OCI-LY3 (cell line): ENCODE data around the gene ADCY5.
A peak's percentile ranks its signal among the peaks of the same experiment; 100 is the strongest.

Experiments
- H2AFZ ChIP-seq: fragments of 200-600, 300-600 bp; shearing (Covaris generic); 2 replicates; pipeline ENCODE4 v1.6.0; 2014; ENCODE audit warnings: antibody characterized with exemption, low read depth, low read length
- H3K27ac ChIP-seq: fragments of 200-600, 300-600 bp; sonication (generic); 2 replicates; pipeline ENCODE4 v1.5.1; 2014; ENCODE audit warnings: mild to moderate bottlenecking, low read length, moderate library complexity, mixed read lengths
- H3K27me3 ChIP-seq: fragments of 200-600, 300-600 bp; sonication (generic); 2 replicates; pipeline ENCODE4 v1.6.1; 2014; ENCODE audit warnings: low read depth, low read length, mixed read lengths
- H3K36me3 ChIP-seq: fragments of 200-600, 300-600 bp; sonication (generic); replicated peaks from 2 replicates; pipeline ENCODE3; 2014; ENCODE audit warnings: low read depth, low read length, mixed read lengths
- H3K4me1 ChIP-seq: fragments of 300-600, 200-600 bp; sonication (generic); 2 replicates; pipeline ENCODE4 v1.6.1; 2014; ENCODE audit warnings: low read length, mixed read lengths
- H3K4me2 ChIP-seq: fragments of 200-600, 300-600 bp; sonication (generic); 2 replicates; pipeline ENCODE4 v1.6.1; 2014; ENCODE audit warnings: low read length, mixed read lengths
- H3K4me3 ChIP-seq: fragments of 300-600, 200-600 bp; sonication (generic); 2 replicates; pipeline ENCODE4 v1.5.1; 2014; ENCODE audit warnings: antibody characterized with exemption, mild to moderate bottlenecking, low read length, moderate library complexity
- H3K79me2 ChIP-seq: fragments of 300-600, 200-600 bp; shearing (Covaris generic); 2 replicates; pipeline ENCODE4 v1.6.1; 2014; ENCODE audit warnings: mild to moderate bottlenecking, low read length, mixed read lengths
- H3K9ac ChIP-seq: fragments of 300-600, 200-600 bp; shearing (Covaris generic); 2 replicates; pipeline ENCODE4 v1.6.0; 2014; ENCODE audit warnings: mild to moderate bottlenecking, low read length, moderate library complexity
- H3K9me3 ChIP-seq: fragments of 200-600, 300-600 bp; shearing (Covaris generic); 2 replicates; pipeline ENCODE4 v1.6.1; 2014; ENCODE audit warnings: low read length, mixed read lengths; ENCODE audit not compliant: insufficient read depth
- H4K20me1 ChIP-seq: fragments of 200-600, 300-600 bp; sonication (generic); 2 replicates; pipeline ENCODE4 v1.6.1; 2016; ENCODE audit warnings: low read length, mixed read lengths; ENCODE audit not compliant: insufficient read depth
- CTCF ChIP-seq: fragments of 200-600, 300-600 bp; sonication (generic); IDR thresholded peaks from 2 replicates; pipeline ENCODE4 v1.5.1; 2014; ENCODE audit warnings: antibody characterized with exemption, low read length, low read depth
- EZH2phosphoT487 ChIP-seq: fragments of 200-600 bp; shearing (Covaris generic); IDR thresholded peaks from 2 replicates; pipeline ENCODE4 v1.6.1; 2018; ENCODE audit warnings: antibody characterized with exemption, mixed run types, low read depth

ADCY5 gene

GRCh38 chr3:123258811-123259420, 190.0 kb downstream of the ADCY5 start:
- H3K79me2 ChIP-seq, result no peaks in the 10 kb centered on the region
- no peak overlapping the region for H3K27ac ChIP-seq
- no peaks in the 10 kb centered on the region for H3K4me1 ChIP-seq
- H3K9ac ChIP-seq, result no peak overlapping the region
- no peak overlapping the region for H3K4me2 ChIP-seq
- no peaks in the 10 kb centered on the region for H3K36me3 ChIP-seq
- no peaks in the 10 kb centered on the region for H3K27me3 ChIP-seq
- no peaks in the 10 kb centered on the region for H4K20me1 ChIP-seq
- H3K9me3 ChIP-seq, result no peaks in the 10 kb centered on the region
- no peak overlapping the region for H2AFZ ChIP-seq
- H3K4me3 ChIP-seq, result no peak overlapping the region
- TF ChIP-seq CTCF, result peak; percentile 68
- TF ChIP-seq EZH2phosphoT487, result no peak

- no peaks in the 10 kb centered on the region for H3K36me3 ChIP-seq
- H3K4me2 ChIP-seq, result no peak overlapping the region
- H3K9me3 ChIP-seq, result no peaks in the 10 kb centered on the region
- H3K27ac ChIP-seq, result no peak overlapping the region
- no peaks in the 10 kb centered on the region for H4K20me1 ChIP-seq
- H3K4me3 ChIP-seq, result no peak overlapping the region
- TF ChIP-seq EZH2phosphoT487, result no peak
- no peak for TF ChIP-seq CTCF
- H3K9ac ChIP-seq, result no peak overlapping the region
- H3K79me2 ChIP-seq, result no peaks in the 10 kb centered on the region
- no peak overlapping the region for H2AFZ ChIP-seq
- H3K27me3 ChIP-seq, result no peaks in the 10 kb centered on the region
- no peaks in the 10 kb centered on the region for H3K4me1 ChIP-seq
Measured at GRCh38 chr3:123258359-123258758, 190.5 kb downstream of the ADCY5 start.

GRCh38 chr3:123256256-123256655, 192.6 kb downstream of the ADCY5 start:
- TF ChIP-seq CTCF (no peak), EZH2phosphoT487 (no peak)
- no peaks in the 10 kb centered on the region for H3K4me1 ChIP-seq
- no peak overlapping the region for H3K4me2 ChIP-seq
- H3K9me3 ChIP-seq, result no peaks in the 10 kb centered on the region
- no peak overlapping the region for H3K27ac ChIP-seq
- no peaks in the 10 kb centered on the region for H4K20me1 ChIP-seq
- no peaks in the 10 kb centered on the region for H3K27me3 ChIP-seq
- H3K9ac ChIP-seq, result no peak overlapping the region
- no peak overlapping the region for H3K4me3 ChIP-seq
- no peak overlapping the region for H2AFZ ChIP-seq
- no peaks in the 10 kb centered on the region for H3K36me3 ChIP-seq
- H3K79me2 ChIP-seq, result no peaks in the 10 kb centered on the region

GRCh38 chr3:123246866-123247265, 202.0 kb downstream of the ADCY5 start:
- no peak overlapping the region for H3K4me3 ChIP-seq
- no peak for TF ChIP-seq CTCF
- no peak for TF ChIP-seq EZH2phosphoT487
- no peaks in the 10 kb centered on the region for H4K20me1 ChIP-seq
- no peaks in the 10 kb centered on the region for H3K27me3 ChIP-seq
- H3K4me1 ChIP-seq, result no peaks in the 10 kb centered on the region
- H3K27ac ChIP-seq, result no peak overlapping the region
- no peaks in the 10 kb centered on the region for H3K9me3 ChIP-seq
- no peaks in the 10 kb centered on the region for H3K79me2 ChIP-seq
- no peak overlapping the region for H3K9ac ChIP-seq
- H2AFZ ChIP-seq, result no peak overlapping the region
- peaks cover 7% of the 10 kb centered on the region for H3K36me3 ChIP-seq
- H3K4me2 ChIP-seq, result no peak overlapping the region
